Gastroesophageal sphincter (tissue), 3 donors: ENCODE measurements around the gene SENP7.

Experiments
- POLR2AphosphoS5 ChIP-seq: sonication (generic); formaldehyde crosslinking; IDR thresholded peaks from one replicate; pipeline ENCODE4 v1.6.1; 2017; ENCODE audit warnings: antibody characterized with exemption
- TF ChIP-seq, protein P1 (sequence below), 4 experiments: fragments of 200-600 bp in 2 of 4; fragments of 450-650 bp in 2 of 4; sonication (generic) in 1 of 4; IDR thresholded peaks; one replicate each; pipeline ENCODE4 v1.5.1; 2017 to 2019; ENCODE audit warnings: antibody characterized with exemption in 4 of 4, mild to moderate bottlenecking in 2 of 4, moderate library complexity in 2 of 4

DNA sequence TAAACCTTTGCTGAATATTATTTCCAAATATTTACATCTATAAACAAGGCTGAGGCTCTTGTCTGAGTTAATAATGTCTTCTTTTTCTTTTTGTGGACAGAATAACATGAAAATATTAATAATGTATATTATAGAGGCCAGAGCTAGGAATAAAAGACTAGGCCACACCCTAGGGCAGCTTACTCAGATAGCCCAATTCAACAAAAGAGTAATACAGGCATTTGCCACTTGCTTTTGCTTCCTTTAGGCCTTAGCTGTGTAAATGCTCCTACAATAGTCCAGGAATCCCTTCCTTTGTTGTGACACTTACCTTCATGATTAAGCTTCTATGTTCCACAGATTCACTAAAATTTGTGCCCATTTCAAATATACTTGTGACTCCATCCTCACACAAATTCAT, 209.2 kb downstream of the SENP7 start:
- TF ChIP-seq, protein P1, sequence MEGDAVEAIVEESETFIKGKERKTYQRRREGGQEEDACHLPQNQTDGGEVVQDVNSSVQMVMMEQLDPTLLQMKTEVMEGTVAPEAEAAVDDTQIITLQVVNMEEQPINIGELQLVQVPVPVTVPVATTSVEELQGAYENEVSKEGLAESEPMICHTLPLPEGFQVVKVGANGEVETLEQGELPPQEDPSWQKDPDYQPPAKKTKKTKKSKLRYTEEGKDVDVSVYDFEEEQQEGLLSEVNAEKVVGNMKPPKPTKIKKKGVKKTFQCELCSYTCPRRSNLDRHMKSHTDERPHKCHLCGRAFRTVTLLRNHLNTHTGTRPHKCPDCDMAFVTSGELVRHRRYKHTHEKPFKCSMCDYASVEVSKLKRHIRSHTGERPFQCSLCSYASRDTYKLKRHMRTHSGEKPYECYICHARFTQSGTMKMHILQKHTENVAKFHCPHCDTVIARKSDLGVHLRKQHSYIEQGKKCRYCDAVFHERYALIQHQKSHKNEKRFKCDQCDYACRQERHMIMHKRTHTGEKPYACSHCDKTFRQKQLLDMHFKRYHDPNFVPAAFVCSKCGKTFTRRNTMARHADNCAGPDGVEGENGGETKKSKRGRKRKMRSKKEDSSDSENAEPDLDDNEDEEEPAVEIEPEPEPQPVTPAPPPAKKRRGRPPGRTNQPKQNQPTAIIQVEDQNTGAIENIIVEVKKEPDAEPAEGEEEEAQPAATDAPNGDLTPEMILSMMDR (IDR thresholded peaks at IDR 0.05): no peak
- no peak for TF ChIP-seq POLR2AphosphoS5
